IPS-20b (cell line): ENCODE measurements around the gene FKBP4.
A peak's percentile ranks its signal among the peaks of the same experiment; 100 is the strongest.

Experiments used
- H3K27ac ChIP-seq: one replicate; pipeline ENCODE4 v1.5.1; 2013; ENCODE audit warnings: low read length
- H3K27me3 ChIP-seq: 2 replicates; pipeline ENCODE4 v1.6.1; 2013; ENCODE audit warnings: mild to moderate bottlenecking, low read length, inconsistent platforms; ENCODE audit not compliant: insufficient read depth
- H3K36me3 ChIP-seq: 2 replicates; pipeline ENCODE4 v1.6.1; 2013; ENCODE audit warnings: low read depth, mild to moderate bottlenecking, inconsistent platforms, low read length, moderate library complexity; ENCODE audit not compliant: insufficient read depth
- H3K4me1 ChIP-seq: 2 replicates; pipeline ENCODE4 v1.6.1; 2013; ENCODE audit warnings: mild to moderate bottlenecking, control low read depth, inconsistent platforms, low read length, moderate library complexity; ENCODE audit not compliant: insufficient read depth
- H3K4me3 ChIP-seq: 2 replicates; pipeline ENCODE4 v1.5.1; 2013; ENCODE audit warnings: mild to moderate bottlenecking, low read length, inconsistent platforms
- H3K9ac ChIP-seq: 2 replicates; pipeline ENCODE4 v1.6.1; 2013; ENCODE audit warnings: low read depth, mild to moderate bottlenecking, inconsistent platforms, low read length, moderate library complexity
- H3K9me3 ChIP-seq: 2 replicates; pipeline ENCODE4 v1.6.1; 2013; ENCODE audit warnings: mild to moderate bottlenecking, low read depth, low read length, inconsistent platforms; ENCODE audit not compliant: insufficient read depth

The FKBP4 gene, protein sequence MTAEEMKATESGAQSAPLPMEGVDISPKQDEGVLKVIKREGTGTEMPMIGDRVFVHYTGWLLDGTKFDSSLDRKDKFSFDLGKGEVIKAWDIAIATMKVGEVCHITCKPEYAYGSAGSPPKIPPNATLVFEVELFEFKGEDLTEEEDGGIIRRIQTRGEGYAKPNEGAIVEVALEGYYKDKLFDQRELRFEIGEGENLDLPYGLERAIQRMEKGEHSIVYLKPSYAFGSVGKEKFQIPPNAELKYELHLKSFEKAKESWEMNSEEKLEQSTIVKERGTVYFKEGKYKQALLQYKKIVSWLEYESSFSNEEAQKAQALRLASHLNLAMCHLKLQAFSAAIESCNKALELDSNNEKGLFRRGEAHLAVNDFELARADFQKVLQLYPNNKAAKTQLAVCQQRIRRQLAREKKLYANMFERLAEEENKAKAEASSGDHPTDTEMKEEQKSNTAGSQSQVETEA

GRCh38 chr12:2794736-2795289, at the start of gene FKBP4:
TSS of gene FKBP4 (plus strand) at chr12:2794970. CDS start at chr12:2795140, 170 bp downstream.
- Histone ChIP-seq H3K4me3 (peak within 1 kb of the TSS; percentile 76), H3K27ac (no peak within 1 kb of the TSS), H3K36me3 (peaks cover 34% of the 10 kb centered on the region), H3K27me3 (peaks cover 20% of the 10 kb centered on the region), H3K4me1 (no peaks in the 10 kb centered on the region), H3K9me3 (no peaks in the 10 kb centered on the region), H3K9ac (peak within 1 kb of the TSS; percentile 64; the same call in 1 of the 2 replicates)

- no peak overlapping the region for H3K9ac ChIP-seq
- no peak overlapping the region for H3K4me3 ChIP-seq
- no peaks in the 10 kb centered on the region; the same call in 1 of the 2 replicates for H3K27me3 ChIP-seq
- no peak overlapping the region for H3K27ac ChIP-seq
- H3K4me1 ChIP-seq: peaks cover 4% of the 10 kb centered on the region; the same call in 1 of the 2 replicates
- no peaks in the 10 kb centered on the region for H3K9me3 ChIP-seq
- no peaks in the 10 kb centered on the region for H3K36me3 ChIP-seq
Observed at GRCh38 chr12:2745655-2746054, 49.1 kb upstream of the FKBP4 start.

DNA sequence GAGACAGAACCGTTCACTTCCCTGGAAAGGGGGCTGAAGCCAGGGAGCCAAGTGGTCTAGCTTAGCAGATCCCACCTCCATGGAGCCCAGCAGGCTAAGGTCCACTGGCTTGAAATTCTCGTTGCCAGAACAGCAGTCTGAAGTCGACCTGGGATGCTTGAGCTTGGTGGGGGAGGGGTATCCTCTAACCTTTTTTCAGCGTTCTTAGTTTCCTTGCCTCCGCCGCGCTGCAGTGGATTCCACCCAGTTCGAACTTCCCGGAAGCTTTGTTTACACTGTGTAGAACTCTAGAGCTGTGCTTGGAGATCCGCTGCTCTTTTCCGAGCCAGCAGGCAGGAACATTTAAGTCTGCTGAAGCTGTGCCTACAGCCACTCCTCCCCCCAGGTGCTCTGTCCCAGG, 45.2 kb upstream of the FKBP4 start:
- H3K36me3 ChIP-seq: no peaks in the 10 kb centered on the region
- H3K9me3 ChIP-seq: no peaks in the 10 kb centered on the region
- peaks cover 36% of the 10 kb centered on the region for H3K27me3 ChIP-seq
- H3K4me1 ChIP-seq: peaks cover 20% of the 10 kb centered on the region; the same call in 1 of the 2 replicates
- no peak overlapping the region for H3K27ac ChIP-seq
- no peak overlapping the region for H3K4me3 ChIP-seq
- H3K9ac ChIP-seq: no peak overlapping the region

GRCh38 chr12:2750185-2750584, 44.6 kb upstream of the FKBP4 start:
- no peaks in the 10 kb centered on the region for H3K36me3 ChIP-seq
- no peak overlapping the region for H3K4me3 ChIP-seq
- peaks cover 42% of the 10 kb centered on the region for H3K27me3 ChIP-seq

DNA sequence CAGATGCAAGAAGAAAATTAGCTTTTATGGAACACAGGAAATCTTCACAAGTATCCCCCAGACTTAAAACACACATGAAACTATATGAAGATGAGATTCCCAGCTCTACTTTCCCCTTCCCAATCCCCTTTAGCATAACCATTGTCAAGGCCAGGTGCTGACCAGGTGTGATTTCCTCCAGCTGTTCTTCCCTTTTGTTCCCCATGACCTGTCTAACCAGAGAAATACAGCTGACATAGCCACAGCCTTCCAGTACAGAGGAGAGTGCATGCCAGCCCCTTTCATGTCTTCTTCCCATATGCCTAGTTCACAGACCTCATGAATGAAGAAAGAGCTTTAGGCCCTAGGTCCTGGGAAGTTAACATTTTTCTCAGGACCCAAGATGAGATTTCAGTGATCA, 43.5 kb upstream of the FKBP4 start:
- Histone ChIP-seq H3K36me3 (no peaks in the 10 kb centered on the region), H3K9ac (no peak overlapping the region), H3K9me3 (no peaks in the 10 kb centered on the region), H3K4me1 (peaks cover 23% of the 10 kb centered on the region; the same call in 1 of the 2 replicates), H3K27ac (no peak overlapping the region), H3K27me3 (peaks cover 45% of the 10 kb centered on the region), H3K4me3 (peak overlapping the region; percentile 28; the same call in 1 of the 2 replicates)

More at GRCh38 chr12:2750185-2750584, 44.6 kb upstream of the FKBP4 start:
- Histone ChIP-seq H3K9ac (no peak overlapping the region), H3K4me1 (peaks cover 23% of the 10 kb centered on the region; the same call in 1 of the 2 replicates), H3K9me3 (no peaks in the 10 kb centered on the region), H3K27ac (no peak overlapping the region)

DNA sequence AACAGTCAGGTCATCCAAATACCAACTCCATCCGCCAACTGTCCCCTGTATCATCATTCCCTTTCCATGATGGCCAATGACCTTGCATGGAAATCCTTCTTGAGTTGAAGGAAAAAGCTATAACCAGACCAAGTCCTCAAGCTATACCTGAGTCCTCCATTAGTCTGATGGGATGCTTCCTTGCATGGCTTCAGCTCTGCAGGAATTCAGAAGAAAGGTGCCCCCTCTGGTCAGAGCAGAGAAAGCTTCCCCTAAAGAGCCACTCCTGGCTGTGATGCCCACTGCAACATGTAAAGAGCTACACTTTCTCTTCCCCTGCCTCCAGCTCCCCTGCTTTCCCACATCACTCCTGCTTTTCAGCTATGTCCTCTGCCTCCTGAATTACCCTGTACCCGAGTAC, 43.1 kb upstream of the FKBP4 start:
- Histone ChIP-seq H3K27ac (no peak overlapping the region), H3K27me3 (peaks cover 45% of the 10 kb centered on the region), H3K4me3 (peak overlapping the region; percentile 28; the same call in 1 of the 2 replicates), H3K9me3 (no peaks in the 10 kb centered on the region), H3K9ac (no peak overlapping the region), H3K4me1 (peaks cover 23% of the 10 kb centered on the region; the same call in 1 of the 2 replicates), H3K36me3 (no peaks in the 10 kb centered on the region)

- no peaks in the 10 kb centered on the region for H3K36me3 ChIP-seq
- no peak overlapping the region for H3K9ac ChIP-seq
- H3K4me3 ChIP-seq: no peak overlapping the region; the same call in 1 of the 2 replicates
- H3K27me3 ChIP-seq: peaks cover 45% of the 10 kb centered on the region
- no peak overlapping the region for H3K27ac ChIP-seq
- H3K9me3 ChIP-seq: no peaks in the 10 kb centered on the region
- peaks cover 23% of the 10 kb centered on the region; the same call in 1 of the 2 replicates for H3K4me1 ChIP-seq
Observed at GRCh38 chr12:2752676-2753371, 41.9 kb upstream of the FKBP4 start.

- no peak overlapping the region for H3K4me3 ChIP-seq
- no peaks in the 10 kb centered on the region for H3K36me3 ChIP-seq
- no peak overlapping the region for H3K9ac ChIP-seq
- peaks cover 45% of the 10 kb centered on the region for H3K27me3 ChIP-seq
- H3K27ac ChIP-seq: no peak overlapping the region
- no peaks in the 10 kb centered on the region for H3K9me3 ChIP-seq
- H3K4me1 ChIP-seq: peaks cover 23% of the 10 kb centered on the region; the same call in 1 of the 2 replicates
Observed at GRCh38 chr12:2753536-2753935, 41.2 kb upstream of the FKBP4 start.

GRCh38 chr12:2754208-2754607, 40.6 kb upstream of the FKBP4 start:
- Histone ChIP-seq H3K4me1 (peaks cover 23% of the 10 kb centered on the region; the same call in 1 of the 2 replicates), H3K9me3 (no peaks in the 10 kb centered on the region), H3K36me3 (no peaks in the 10 kb centered on the region), H3K4me3 (no peak overlapping the region; the same call in 1 of the 2 replicates), H3K27ac (no peak overlapping the region), H3K9ac (no peak overlapping the region), H3K27me3 (peaks cover 45% of the 10 kb centered on the region)

- no peak overlapping the region for H3K27ac ChIP-seq
- no peak overlapping the region for H3K9ac ChIP-seq
- peaks cover 36% of the 10 kb centered on the region for H3K27me3 ChIP-seq
- peaks cover 14% of the 10 kb centered on the region; the same call in 1 of the 2 replicates for H3K4me1 ChIP-seq
- no peaks in the 10 kb centered on the region for H3K9me3 ChIP-seq
- H3K4me3 ChIP-seq: no peak overlapping the region
- no peaks in the 10 kb centered on the region for H3K36me3 ChIP-seq
Observed at GRCh38 chr12:2756756-2757155, 38.0 kb upstream of the FKBP4 start.

- H3K9ac ChIP-seq: no peak overlapping the region
- H3K4me3 ChIP-seq: no peak overlapping the region
- H3K4me1 ChIP-seq: peaks cover 1% of the 10 kb centered on the region; the same call in 1 of the 2 replicates
- peaks cover 7% of the 10 kb centered on the region for H3K27me3 ChIP-seq
- H3K9me3 ChIP-seq: no peaks in the 10 kb centered on the region
- no peaks in the 10 kb centered on the region for H3K36me3 ChIP-seq
- no peak overlapping the region for H3K27ac ChIP-seq
Observed at GRCh38 chr12:2759733-2760132, 35.0 kb upstream of the FKBP4 start.
